HCT116 (cell line): ENCODE measurements around the gene EPHA8. TPM values are rescaled to one million over a fixed set of nuclear protein-coding genes. Genes with fewer than 3 reads are reported as not detected.

Experiments used
- ATAC-seq: fragments of 200-7000 bp; cut with Tn5 transposase; 2 replicates; pipeline ENCODE4 v1.9.1; 2020; ENCODE audit warnings: mild to moderate bottlenecking, moderate library complexity
- BruUV-seq: library from RNA; stranded (reverse); fragments of 400-500 nt; replicated peaks from 2 replicates; lab custom pipeline; 2021; lab: Mats Ljungman, UMichigan
- CTCF ChIA-PET: fragments of 300-600 bp; sonication (Branson Sonifier 250); formaldehyde crosslinking; loops from one replicate; lab custom pipeline; 2021; ENCODE audit warnings: antibody characterized with exemption; lab: Charles Lee
- POLR2A ChIA-PET: fragments of 300-600, 350-600 bp; sonication (Branson Sonifier 250); formaldehyde crosslinking; loops from one replicate; lab custom pipeline; 2021; ENCODE audit warnings: antibody characterized with exemption; lab: Charles Lee
- RAD21 ChIA-PET, 2 experiments: fragments of 300-600 bp; sonication (Branson Sonifier 250); formaldehyde crosslinking; loops; one replicate each; lab custom pipeline; 2023; ENCODE audit warnings: low total read pairs in 2 of 2; ENCODE audit not compliant: uncharacterized antibody in 2 of 2, unreplicated experiment in 2 of 2, low non-redundant PET in 1 of 2; lab: Charles Lee
- DNase-seq: peaks from one replicate; pipeline ENCODE4 v3.0.0-alpha.2; 2010; ENCODE audit warnings: low read depth, low spot score
- H2AFZ ChIP-seq: fragments of 200-600 bp; shearing (Covaris generic), sonication (generic); 2 replicates; pipeline ENCODE4 v1.6.1; 2017; ENCODE audit warnings: low read depth, mixed run types, mixed read lengths, antibody characterized with exemption, low read length; ENCODE audit not compliant: poor library complexity, severe bottlenecking
- H3K27ac ChIP-seq: 2 replicates; pipeline ENCODE4 v1.5.1; 2012; ENCODE audit warnings: low read depth, low read length
- H3K27me3 ChIP-seq: fragments of 200-600 bp; sonication (generic); 2 replicates; pipeline ENCODE4 v1.6.1; 2016; ENCODE audit warnings: mixed run types, low read length, mixed read lengths; ENCODE audit not compliant: insufficient read depth
- H3K36me3 ChIP-seq, 2 experiments: fragments of 200-500 bp in 1 of 2; fragments of 200-600 bp in 1 of 2; sonication (Bioruptor generic) in 1 of 2; sonication (generic) in 1 of 2; 2 replicates each; pipeline versions ENCODE4 v1.5.1 to v1.6.1; 2014 to 2016; ENCODE audit warnings: low read length in 2 of 2, inconsistent platforms in 1 of 2, mixed read lengths in 1 of 2, mixed run types in 1 of 2; ENCODE audit not compliant: insufficient read depth in 2 of 2, control insufficient read depth in 1 of 2
- H3K4me1 ChIP-seq, 2 experiments: fragments of 200-600 bp in 1 of 2; sonication (generic) in 1 of 2; 2 replicates each; pipeline versions ENCODE4 v1.5.1 to v1.6.1; 2012 to 2017; ENCODE audit warnings: low read length in 2 of 2, inconsistent platforms in 1 of 2, mild to moderate bottlenecking in 1 of 2, mixed read lengths in 1 of 2, mixed run types in 1 of 2, moderate library complexity in 1 of 2; ENCODE audit not compliant: insufficient read depth in 2 of 2, control insufficient read depth in 1 of 2
- H3K4me2 ChIP-seq: fragments of 200-600 bp; sonication (generic); 2 replicates; pipeline ENCODE4 v1.6.1; 2017; ENCODE audit warnings: mixed run types, low read length, mixed read lengths
- H3K4me3 ChIP-seq, 2 experiments: fragments of 200-600 bp in 1 of 2; sonication (generic) in 1 of 2; replicated peaks in 1 of 2; 2 replicates each; pipeline ENCODE4 v1.5.1; 2011 to 2016; ENCODE audit warnings: low read length in 2 of 2, control low read depth in 1 of 2, low read depth in 1 of 2, mild to moderate bottlenecking in 1 of 2, mixed read lengths in 1 of 2, mixed run types in 1 of 2
- H3K79me2 ChIP-seq: fragments of 200-600 bp; sonication (generic); 2 replicates; pipeline ENCODE4 v1.6.1; 2017; ENCODE audit warnings: mild to moderate bottlenecking, mixed run types, low read length, moderate library complexity, mixed read lengths; ENCODE audit not compliant: insufficient read depth
- H3K9ac ChIP-seq: fragments of 200-600 bp; sonication (generic); 2 replicates; pipeline ENCODE4 v1.6.1; 2016; ENCODE audit warnings: low read length, mixed read lengths
- H3K9me2 ChIP-seq: fragments of 200-600 bp; sonication (generic), shearing (Covaris generic); 2 replicates; pipeline ENCODE4 v1.6.1; 2017; ENCODE audit warnings: mixed run types, mild to moderate bottlenecking, moderate library complexity; ENCODE audit not compliant: insufficient read depth
- H3K9me3 ChIP-seq, 2 experiments: fragments of 200-500 bp in 1 of 2; fragments of 200-600 bp in 1 of 2; sonication (Bioruptor generic) in 1 of 2; sonication (generic) in 1 of 2; 2 replicates each; pipeline ENCODE4 v1.6.1; 2014 to 2017; ENCODE audit warnings: low read length in 2 of 2, mixed read lengths in 2 of 2, inconsistent platforms in 1 of 2, low read depth in 1 of 2, mild to moderate bottlenecking in 1 of 2, mixed run types in 1 of 2, moderate library complexity in 1 of 2; ENCODE audit not compliant: control insufficient read depth in 1 of 2, insufficient read depth in 1 of 2
- H4K20me1 ChIP-seq: fragments of 200-600 bp; sonication (generic), shearing (Covaris generic); 2 replicates; pipeline ENCODE4 v1.6.1; 2017; ENCODE audit warnings: mixed run types, mild to moderate bottlenecking, moderate library complexity; ENCODE audit not compliant: insufficient read depth
- CBX3 ChIP-seq: IDR thresholded peaks from 2 replicates; pipeline ENCODE4 v1.6.1; 2012; ENCODE audit warnings: low read depth
- CEBPB ChIP-seq: IDR thresholded peaks from 2 replicates; pipeline ENCODE4 v1.6.1; 2012; ENCODE audit warnings: low read depth
- ELF1 ChIP-seq: IDR thresholded peaks from 2 replicates; pipeline ENCODE4 v1.6.1; 2012; ENCODE audit warnings: low read depth, borderline replicate concordance
- EZH2 ChIP-seq: fragments of 200-600 bp; sonication (generic); IDR thresholded peaks from 2 replicates; pipeline ENCODE4 v1.6.1; 2017; ENCODE audit warnings: antibody characterized with exemption, mixed run types
- FOSL1 ChIP-seq: IDR thresholded peaks from 2 replicates; pipeline ENCODE4 v1.6.1; 2012; ENCODE audit warnings: low read depth
- JUND ChIP-seq: IDR thresholded peaks from 2 replicates; pipeline ENCODE4 v1.6.1; 2012
- POLR2A ChIP-seq: IDR thresholded peaks from 2 replicates; pipeline ENCODE4 v1.7.0; 2011; ENCODE audit warnings: borderline replicate concordance; ENCODE audit not compliant: insufficient read depth, insufficient read length; ENCODE audit errors: extremely low read depth
- POLR2AphosphoS5 ChIP-seq: IDR thresholded peaks from 2 replicates; pipeline ENCODE4 v1.6.1; 2011; ENCODE audit warnings: mild to moderate bottlenecking, low read depth, low read length, moderate library complexity
- RAD21 ChIP-seq: IDR thresholded peaks from 2 replicates; pipeline ENCODE4 v1.6.1; 2012; ENCODE audit warnings: low read depth, mild to moderate bottlenecking
- SIN3A ChIP-seq: IDR thresholded peaks from 2 replicates; pipeline ENCODE4 v1.6.1; 2012; ENCODE audit warnings: low read depth
- SP1 ChIP-seq: IDR thresholded peaks from 2 replicates; pipeline ENCODE4 v1.6.1; 2012; ENCODE audit warnings: low read depth
- TCF7L2 ChIP-seq: IDR thresholded peaks from 2 replicates; pipeline ENCODE4 v1.7.0; 2011; ENCODE audit warnings: borderline replicate concordance, inconsistent platforms; ENCODE audit not compliant: insufficient read depth, insufficient read length; ENCODE audit errors: extremely low read depth
- YY1 ChIP-seq: IDR thresholded peaks from 2 replicates; pipeline ENCODE4 v1.6.1; 2011; ENCODE audit warnings: low read length, low read depth, moderate library complexity, mild to moderate bottlenecking; ENCODE audit not compliant: insufficient replicate concordance; ENCODE audit errors: extremely low read depth
- ZNF274 ChIP-seq: fragments of 200-500 bp; sonication (Bioruptor generic); IDR thresholded peaks from 2 replicates; pipeline ENCODE4 v1.6.1; 2014; ENCODE audit warnings: mild to moderate bottlenecking, low read depth, low read length, inconsistent platforms
- intact Hi-C: fragments of 100-400 bp; cut with micrococcal nuclease; formaldehyde crosslinking; loops from 2 replicates; pipeline ENCODE4 v1.10.0; 2022
- total RNA-seq: library from RNA; stranded (reverse); gene quantifications from one replicate; pipeline ENCODE4 v1.2.1, GENCODE V29; 2021; ENCODE audit not compliant: unreplicated experiment
- TF ChIP-seq, protein P1 (sequence below): IDR thresholded peaks from 2 replicates; pipeline ENCODE4 v1.6.1; 2011; ENCODE audit warnings: mild to moderate bottlenecking, low read length, moderate library complexity; ENCODE audit not compliant: insufficient replicate concordance; ENCODE audit errors: extremely low read depth
- TF ChIP-seq, protein P2 (sequence below): IDR thresholded peaks from 2 replicates; pipeline ENCODE4 v1.6.1; 2012
- TF ChIP-seq, protein P3 (sequence below): IDR thresholded peaks from 2 replicates; pipeline ENCODE4 v1.6.1; 2012; ENCODE audit warnings: low read depth

The EPHA8 gene
- total RNA-seq, 1 experiment from 2014 or later = 0.30 TPM

DNA sequence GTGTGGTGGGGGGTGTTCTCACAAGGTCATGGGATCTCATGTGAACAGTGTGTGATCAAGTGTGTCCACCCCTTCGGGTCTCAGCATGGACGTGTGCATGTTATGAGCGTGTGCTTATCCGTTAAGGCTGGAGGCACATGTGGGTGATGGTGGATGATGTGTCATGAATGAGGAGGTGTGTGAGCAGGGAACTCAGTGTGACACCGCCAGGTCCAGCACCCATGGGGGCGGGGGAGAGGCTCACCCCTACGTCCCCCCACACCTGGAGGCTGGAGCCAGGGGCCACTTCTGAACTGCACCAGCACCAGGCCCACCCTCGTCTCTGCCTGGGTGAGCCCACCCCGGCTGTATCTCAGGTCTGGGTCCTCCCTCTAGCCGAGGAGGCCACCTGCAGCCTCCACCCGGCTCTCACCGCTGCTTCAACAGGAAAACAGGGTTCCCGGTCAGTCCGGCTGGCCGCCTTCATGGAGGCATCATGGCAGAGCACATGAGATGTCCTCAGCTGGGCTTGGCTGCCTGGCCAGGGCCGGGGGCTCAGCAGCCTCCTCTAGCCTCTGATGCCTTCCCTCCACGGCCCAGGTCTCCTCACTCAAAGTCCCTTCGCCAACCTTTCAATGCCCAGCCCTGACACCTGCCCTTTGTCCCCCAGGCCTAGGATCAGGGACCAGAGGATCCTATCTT, 38.9 kb downstream of the EPHA8 start (continued):
- TF ChIP-seq, protein P1, sequence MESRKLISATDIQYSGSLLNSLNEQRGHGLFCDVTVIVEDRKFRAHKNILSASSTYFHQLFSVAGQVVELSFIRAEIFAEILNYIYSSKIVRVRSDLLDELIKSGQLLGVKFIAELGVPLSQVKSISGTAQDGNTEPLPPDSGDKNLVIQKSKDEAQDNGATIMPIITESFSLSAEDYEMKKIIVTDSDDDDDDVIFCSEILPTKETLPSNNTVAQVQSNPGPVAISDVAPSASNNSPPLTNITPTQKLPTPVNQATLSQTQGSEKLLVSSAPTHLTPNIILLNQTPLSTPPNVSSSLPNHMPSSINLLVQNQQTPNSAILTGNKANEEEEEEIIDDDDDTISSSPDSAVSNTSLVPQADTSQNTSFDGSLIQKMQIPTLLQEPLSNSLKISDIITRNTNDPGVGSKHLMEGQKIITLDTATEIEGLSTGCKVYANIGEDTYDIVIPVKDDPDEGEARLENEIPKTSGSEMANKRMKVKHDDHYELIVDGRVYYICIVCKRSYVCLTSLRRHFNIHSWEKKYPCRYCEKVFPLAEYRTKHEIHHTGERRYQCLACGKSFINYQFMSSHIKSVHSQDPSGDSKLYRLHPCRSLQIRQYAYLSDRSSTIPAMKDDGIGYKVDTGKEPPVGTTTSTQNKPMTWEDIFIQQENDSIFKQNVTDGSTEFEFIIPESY = no peak
- TF ChIP-seq SIN3A (no peak), YY1 (no peak), RAD21 (no peak)

DNA sequence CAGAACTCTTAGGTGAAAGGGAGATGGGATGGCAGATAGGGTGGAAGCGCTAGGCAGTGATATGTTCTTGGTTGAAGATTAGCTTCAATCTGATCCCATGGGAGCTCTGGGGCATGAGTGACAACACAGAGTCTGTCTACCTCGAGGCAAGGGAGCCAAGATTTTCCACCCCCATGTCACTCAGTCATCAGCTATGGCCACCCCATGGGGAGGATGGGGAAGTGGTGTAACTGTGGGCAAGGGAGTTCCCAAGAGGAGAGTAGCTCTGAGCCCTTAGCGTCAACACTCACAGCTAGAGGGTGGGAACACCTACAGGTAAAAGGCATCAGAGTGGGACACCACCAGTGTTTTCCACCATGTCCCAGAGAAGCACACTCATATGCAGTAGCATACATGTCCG, 42.9 kb downstream of the EPHA8 start:
- POLR2A ChIA-PET = no interaction called here
- H4K20me1 ChIP-seq = no peaks in the 10 kb centered on the region
- intact Hi-C loops = no loop called here
- H3K9ac ChIP-seq = no peak overlapping the region
- H3K9me2 ChIP-seq = no peaks in the 10 kb centered on the region
- no peak overlapping the region for H3K4me2 ChIP-seq
- no peaks in the 10 kb centered on the region for H3K79me2 ChIP-seq
- no TSS peak for BruUV-seq
- H3K27me3 ChIP-seq = peaks cover 75% of the 10 kb centered on the region
- H3K27ac ChIP-seq = no peak overlapping the region
- DNase-seq = no peak
- no peaks in the 10 kb centered on the region for H3K4me1 ChIP-seq
- TF ChIP-seq, protein P2, sequence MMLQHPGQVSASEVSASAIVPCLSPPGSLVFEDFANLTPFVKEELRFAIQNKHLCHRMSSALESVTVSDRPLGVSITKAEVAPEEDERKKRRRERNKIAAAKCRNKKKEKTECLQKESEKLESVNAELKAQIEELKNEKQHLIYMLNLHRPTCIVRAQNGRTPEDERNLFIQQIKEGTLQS = no peak
- TF ChIP-seq SP1 (no peak), POLR2AphosphoS5 (no peak), FOSL1 (no peak), CBX3 (no peak), TCF7L2 (no peak), POLR2A (no peak), CEBPB (no peak), JUND (no peak), ELF1 (no peak), ZNF274 (no peak), EZH2 (no peak)
- TF ChIP-seq, protein P3, sequence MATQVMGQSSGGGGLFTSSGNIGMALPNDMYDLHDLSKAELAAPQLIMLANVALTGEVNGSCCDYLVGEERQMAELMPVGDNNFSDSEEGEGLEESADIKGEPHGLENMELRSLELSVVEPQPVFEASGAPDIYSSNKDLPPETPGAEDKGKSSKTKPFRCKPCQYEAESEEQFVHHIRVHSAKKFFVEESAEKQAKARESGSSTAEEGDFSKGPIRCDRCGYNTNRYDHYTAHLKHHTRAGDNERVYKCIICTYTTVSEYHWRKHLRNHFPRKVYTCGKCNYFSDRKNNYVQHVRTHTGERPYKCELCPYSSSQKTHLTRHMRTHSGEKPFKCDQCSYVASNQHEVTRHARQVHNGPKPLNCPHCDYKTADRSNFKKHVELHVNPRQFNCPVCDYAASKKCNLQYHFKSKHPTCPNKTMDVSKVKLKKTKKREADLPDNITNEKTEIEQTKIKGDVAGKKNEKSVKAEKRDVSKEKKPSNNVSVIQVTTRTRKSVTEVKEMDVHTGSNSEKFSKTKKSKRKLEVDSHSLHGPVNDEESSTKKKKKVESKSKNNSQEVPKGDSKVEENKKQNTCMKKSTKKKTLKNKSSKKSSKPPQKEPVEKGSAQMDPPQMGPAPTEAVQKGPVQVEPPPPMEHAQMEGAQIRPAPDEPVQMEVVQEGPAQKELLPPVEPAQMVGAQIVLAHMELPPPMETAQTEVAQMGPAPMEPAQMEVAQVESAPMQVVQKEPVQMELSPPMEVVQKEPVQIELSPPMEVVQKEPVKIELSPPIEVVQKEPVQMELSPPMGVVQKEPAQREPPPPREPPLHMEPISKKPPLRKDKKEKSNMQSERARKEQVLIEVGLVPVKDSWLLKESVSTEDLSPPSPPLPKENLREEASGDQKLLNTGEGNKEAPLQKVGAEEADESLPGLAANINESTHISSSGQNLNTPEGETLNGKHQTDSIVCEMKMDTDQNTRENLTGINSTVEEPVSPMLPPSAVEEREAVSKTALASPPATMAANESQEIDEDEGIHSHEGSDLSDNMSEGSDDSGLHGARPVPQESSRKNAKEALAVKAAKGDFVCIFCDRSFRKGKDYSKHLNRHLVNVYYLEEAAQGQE = no peak
- TF ChIP-seq, all 23 proteins: peak for 0
- ChIA-PET CTCF (no interaction called here), RAD21 (no interaction called here)
- Histone ChIP-seq H3K4me3 (no peak overlapping the region), H3K9me3 (no peaks in the 10 kb centered on the region), H2AFZ (no peak overlapping the region), H3K36me3 (no peaks in the 10 kb centered on the region)
- no peak for ATAC-seq
